Fibroblast of lung (primary cell): Measurements from ENCODE around the gene UST.

Source experiments
- CTCF ChIP-seq, 2 donors: IDR thresholded peaks in 1 of 2; conservative IDR thresholded peaks in 1 of 2; 1 replicate in 1 of 2; 2 replicates in 1 of 2; pipeline ENCODE4 v1.5.1; 2011 to 2012; ENCODE audit warnings: low read length in 2 of 2, control low read depth in 1 of 2, inconsistent platforms in 1 of 2, low read depth in 1 of 2, mild to moderate bottlenecking in 1 of 2
- EZH2 ChIP-seq: IDR thresholded peaks from 2 replicates; pipeline ENCODE4 v1.5.1; 2012; ENCODE audit warnings: low read length, control low read depth, mild to moderate bottlenecking; ENCODE audit errors: missing control alignments

- TF ChIP-seq CTCF (conservative IDR thresholded peaks at IDR 0.05 in 1 of 2, IDR thresholded peaks at IDR 0.05 in 1 of 2; ENCODE audit: low read depth in 1 of 2, low read length in 2 of 2) (no peak), EZH2 (no peak)
Measured at GRCh38 chr6:148935705-148936435, 189.0 kb downstream of the UST start.
